ENCODE measurements around the gene ST6GAL2.

The ST6GAL2 gene

DNA sequence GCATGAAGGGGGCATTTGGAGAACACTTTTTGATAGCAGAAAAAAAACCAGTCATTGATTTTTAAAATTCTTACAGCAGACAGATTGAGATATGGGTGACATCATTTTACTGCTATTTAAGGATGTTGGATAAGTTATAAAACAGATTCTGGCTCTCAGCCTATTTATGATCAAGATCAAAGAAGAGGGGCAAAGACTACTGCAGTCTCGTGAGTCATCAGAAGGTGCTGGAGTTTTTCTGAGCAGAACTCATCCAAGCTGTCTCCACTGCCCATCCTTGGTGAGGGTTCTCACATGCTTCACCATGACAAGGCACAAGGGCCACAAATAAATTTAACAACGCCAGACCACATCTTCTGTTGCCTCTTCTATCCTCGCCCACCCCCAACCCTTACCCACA is 58.8 kb downstream of the ST6GAL2 start:
- no peak for DNase-seq (ENCODE audit: low read depth in 2 of 2)

DNA sequence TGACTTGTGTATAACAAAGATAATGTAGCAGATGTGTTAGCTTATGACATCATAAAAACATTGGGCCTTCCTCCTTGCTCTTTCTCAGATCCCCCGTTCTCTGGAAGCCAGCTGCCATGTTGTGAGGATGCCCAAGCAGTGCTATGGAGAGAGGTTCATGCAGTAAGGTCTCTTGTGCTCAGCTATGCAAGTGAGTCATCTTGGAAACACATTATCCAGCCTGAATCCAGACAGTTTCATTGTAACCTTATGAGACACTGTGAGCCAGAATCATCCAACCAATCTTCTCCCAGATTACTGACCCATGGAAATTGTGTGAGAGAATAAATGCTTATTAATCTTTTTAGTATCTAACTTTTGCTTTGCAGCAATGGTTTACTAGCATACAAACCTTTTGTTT is 60.8 kb downstream of the ST6GAL2 start:
- DNase-seq (ENCODE audit: low read depth in 2 of 2) = no peak

DNA sequence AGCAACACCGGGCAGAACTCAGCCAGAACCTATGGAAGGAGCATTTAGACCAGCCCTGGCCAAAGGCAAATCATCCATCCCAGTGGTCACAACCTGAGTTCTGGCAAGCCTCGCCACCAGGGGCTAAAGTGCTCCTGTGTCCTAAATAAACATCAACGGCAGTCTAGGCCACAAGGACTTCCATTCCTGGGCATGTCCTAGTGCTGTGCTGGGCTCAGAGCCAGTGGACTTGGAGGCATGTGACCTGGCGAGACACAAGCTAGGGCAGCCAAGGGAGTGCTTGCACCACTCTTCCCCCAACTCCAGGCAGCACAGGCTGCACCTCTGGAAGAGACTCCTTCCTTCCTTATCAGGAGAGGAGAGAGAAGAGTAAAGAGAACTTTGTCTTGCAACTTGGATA is 69.0 kb downstream of the ST6GAL2 start:
- DNase-seq (ENCODE audit: low read depth in 2 of 2) = no peak

DNA sequence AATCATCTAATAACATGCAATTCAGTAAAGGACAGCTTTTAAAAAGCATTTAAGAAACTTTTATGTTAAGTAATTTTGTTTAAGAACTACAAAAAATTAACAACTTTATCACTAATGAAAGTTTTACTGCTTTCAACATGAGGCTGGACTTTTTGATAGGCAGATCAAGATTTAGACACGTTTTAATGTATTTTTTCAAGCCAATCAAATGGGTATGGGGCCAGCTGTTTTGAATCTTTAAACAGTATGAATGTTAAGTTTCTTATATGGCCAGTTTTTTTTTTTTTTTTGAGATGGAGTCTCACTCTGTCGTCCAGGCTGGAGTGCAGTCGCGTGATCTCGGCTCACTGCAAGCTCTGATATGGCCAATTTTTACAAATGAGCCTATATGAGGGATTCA is 73.1 kb downstream of the ST6GAL2 start:
- DNase-seq (ENCODE audit: low read depth in 2 of 2) = no peak

DNA sequence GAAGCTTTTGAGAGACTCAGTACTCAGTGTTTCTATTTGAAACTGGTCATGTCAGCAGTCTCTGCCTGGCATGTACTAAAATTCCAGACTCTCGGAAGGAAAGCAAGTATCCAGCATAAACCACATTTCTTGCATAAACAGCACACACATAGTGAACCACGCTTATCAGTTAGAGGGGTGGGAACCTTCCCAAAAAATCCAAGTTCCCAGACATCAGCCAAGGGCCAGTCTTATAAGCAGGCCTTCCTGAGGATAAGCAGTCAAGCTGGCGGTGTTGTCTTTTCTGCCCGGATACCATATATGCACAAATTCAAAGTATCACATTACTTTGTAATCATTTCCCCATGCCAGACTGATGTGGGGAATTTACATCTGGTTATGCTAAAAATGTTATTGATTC is 73.6 kb downstream of the ST6GAL2 start:
- no peak for DNase-seq (ENCODE audit: low read depth in 2 of 2)

DNA sequence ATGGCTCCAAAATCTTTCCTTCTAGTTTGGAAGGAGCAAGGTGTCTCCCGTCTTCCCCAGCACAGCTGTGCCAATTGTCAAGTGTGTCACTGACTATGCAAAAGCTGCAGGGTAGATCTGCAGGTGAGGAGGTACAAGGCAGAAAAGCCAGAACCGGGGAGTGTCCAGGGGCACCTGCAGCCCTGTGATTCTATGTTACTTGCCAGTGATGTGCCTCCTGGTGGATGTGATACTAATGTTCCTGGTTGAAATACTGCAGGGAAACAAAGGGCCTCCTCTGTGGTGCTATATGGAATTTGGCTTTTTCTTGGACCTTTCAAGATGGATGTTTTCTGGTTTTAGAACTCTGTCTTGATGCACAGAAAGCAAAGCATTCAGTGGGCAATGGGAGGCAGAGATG is 80.3 kb downstream of the ST6GAL2 start:
- DNase-seq (ENCODE audit: low read depth in 2 of 2) = no peak

DNA sequence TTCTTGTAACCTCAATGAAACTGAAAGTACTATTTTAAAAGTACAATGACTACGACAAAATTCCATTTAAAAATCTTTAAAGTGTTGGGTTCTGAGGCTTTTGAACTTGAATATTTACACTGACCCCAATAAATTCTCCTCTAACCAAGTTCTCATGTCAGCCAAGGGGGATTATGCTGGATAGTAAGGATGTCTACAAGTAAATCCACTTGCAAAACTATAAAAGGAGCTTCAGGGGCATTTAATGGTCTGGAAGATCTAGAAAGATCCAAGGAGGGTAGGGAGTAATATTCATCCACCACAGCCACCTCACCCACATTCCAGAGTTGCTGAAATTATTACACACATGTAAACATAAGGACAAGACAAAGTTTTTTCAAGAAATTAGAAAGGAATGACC is 81.8 kb downstream of the ST6GAL2 start:
- no peak for DNase-seq (ENCODE audit: low read depth in 2 of 2)

DNA sequence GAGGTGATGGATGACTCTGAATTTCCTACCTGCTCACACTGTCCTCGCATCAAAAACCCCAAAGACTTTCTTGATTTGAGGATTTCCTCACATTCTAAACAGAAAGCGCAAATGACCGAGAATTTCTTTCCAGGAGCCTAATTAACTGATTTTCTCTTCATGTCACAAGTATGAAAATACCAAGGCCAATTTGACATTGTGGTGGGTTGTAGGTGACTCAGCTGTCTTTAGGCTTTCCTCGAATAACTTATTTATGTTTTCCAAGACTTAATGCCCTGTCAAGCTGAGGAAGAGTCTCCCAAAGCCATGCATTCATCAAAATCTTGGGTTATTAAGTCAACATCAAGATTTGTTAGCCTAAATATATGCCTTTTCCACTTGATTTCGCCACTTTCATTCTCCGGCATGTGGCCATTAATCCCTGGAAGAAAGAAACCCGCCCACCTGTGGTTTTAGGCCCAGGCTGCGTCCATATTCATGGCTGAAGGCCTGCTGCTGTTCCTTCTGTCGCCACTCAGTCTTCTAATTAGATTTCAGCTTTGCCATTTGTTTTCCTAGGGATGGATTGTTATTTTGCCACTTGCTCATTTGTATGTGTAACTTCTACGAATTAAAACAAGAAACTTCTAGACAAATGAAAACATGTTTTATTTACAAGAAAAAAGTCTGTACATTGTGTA is 84.9 kb downstream of the ST6GAL2 start:
- no peak for DNase-seq (ENCODE audit: low read depth in 2 of 2)

DNA sequence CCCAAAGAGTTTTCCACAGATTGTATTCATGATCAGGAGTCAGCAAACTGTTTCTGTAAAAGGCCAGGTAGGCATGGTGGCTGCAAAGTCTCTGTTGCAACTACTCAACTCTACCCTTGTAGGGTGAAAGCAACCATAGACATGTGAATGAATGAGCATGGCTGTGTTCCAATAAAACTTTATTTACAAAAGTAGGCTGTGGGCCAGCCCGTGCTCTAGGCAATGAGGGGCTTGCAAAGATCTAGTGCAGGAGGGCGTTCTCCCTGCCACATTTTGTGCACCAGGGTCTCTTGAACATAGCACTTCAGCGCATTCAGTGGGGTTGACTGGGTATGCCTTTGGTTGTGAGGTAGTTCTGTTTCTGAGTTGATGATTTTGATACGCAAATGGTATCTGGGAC is 85.8 kb downstream of the ST6GAL2 start:
- no peak for DNase-seq (ENCODE audit: low read depth in 2 of 2)

DNA sequence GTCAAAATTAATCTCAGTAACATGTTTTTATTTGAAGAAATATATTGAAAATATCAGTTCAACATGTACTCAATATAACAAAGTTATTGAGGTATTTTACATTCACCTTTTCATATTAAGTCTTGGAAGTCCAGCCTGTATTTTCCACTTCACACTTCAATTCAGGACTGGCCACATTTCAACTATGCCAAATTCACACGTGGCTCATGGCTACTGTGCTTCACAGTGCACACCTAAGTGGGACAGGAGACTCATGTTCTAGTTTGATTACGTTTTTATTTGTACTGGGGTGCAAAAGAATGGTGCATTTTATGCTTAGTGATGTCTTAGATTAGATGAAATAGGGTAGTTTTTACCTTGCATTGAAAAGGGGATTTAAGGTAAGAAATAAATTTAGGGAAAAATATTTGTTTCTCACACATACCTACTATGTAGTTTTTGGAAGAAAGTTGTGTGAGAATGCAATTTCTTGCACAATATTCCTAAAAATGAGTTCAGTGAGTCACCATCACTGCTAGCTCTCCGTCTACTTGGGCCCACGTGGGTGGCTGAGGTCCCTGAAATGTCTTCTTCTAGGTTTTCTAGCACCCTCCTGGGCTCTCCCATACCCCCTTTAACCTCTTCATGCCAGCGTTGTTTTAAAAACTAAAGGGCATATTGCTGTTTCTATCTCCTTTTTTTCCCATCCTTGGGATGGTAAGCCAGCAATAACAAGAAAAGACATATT is 87.0 kb downstream of the ST6GAL2 start:
- DNase-seq (ENCODE audit: low read depth in 2 of 2) = no peak

DNA sequence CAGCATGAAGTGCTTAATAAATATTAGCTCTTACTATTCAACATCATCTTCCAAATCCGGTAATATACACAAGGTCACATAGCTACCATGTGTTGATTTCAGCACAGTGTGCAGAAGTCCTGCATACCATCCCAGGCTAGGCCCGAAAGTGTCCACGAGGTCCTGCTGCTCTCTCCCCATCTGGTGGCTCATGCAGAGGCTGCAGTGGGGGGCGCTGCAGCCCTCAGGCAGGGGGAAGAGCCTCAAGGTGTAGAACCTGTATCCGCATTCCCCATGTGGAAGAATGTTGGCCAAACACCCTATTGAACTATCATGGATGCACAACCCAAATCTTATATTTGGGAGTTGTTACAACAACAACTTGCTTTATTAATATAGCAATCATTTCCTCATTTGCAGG is 88.5 kb downstream of the ST6GAL2 start:
- DNase-seq (ENCODE audit: low read depth in 2 of 2) = no peak

DNA sequence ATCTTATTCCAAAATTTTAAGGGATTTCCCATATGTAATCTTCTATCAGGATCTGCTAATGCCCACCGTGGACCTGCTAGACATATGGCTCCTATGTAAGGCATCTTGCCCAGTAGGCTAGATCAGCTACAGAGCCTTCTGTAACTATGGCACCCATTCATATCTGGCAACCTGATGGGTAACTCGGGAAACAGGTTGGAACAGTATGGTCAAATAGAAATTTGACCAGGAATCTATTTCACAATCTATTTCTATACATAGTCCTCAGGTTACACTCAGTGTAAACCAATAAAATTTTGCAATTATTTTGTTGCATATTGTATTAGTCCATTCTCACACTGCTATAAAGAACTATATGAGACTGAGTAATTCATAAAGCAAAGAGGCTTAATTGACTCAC is 93.3 kb downstream of the ST6GAL2 start:
- no peak for DNase-seq (ENCODE audit: low read depth in 2 of 2)

DNA sequence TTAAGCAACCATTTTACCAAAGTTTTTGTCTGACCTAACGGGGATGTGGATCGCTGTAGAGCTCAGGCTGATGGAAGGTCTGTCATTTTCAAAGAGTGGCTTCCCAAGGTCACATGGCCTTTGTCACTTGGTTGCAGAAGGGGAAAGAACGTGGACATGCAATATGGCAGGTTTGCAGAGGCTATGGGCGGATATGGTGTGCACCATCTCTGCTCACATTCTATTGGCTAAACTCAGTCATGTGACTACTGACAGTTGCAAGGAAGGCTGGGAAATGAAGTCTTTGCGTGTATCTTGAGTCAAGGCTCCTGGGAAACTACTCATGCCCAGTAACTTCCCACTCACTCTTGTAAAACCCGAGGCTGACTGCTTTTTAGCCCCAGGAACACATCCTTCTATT is 96.8 kb downstream of the ST6GAL2 start:
- no peak for DNase-seq (ENCODE audit: low read depth in 2 of 2)

DNA sequence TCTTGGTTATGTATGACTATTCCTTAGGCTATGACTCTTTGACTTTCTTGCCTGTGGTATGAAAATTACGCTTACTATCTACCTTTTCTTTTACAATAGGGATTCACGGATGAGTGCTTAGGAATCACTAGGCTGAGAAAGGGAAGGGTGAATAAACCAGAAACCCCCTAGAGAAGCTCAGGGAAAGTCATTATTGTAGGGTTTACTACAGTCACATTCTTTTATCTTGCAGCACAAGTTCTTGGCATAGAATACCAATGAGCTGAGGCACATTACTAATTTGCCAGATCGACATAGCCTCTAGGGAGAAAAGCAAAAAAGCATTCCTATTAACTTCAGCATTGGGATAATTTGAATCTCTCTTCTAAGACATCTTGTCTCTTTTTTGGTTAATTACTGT is 103.3 kb downstream of the ST6GAL2 start:
- no peak for DNase-seq (ENCODE audit: low read depth in 2 of 2)

DNA sequence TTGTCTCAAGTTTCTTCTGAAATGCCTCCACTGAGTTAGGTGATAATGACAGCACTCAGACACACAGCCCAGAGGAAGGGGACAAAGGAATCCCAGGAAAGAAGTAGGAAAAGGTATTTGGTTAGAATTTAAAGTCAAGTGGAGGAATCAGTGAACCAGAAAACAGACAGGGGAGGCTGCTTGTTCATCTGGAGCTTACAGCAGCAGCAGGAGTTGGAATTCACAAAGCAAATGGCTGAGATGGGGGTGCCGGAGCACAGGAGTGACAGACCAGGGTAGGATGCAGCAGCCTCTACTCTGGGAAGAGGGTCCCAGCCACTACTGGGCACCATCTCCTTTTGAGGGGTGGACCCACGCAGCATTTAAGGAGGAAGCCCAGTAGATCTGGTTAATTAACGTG is 104.8 kb downstream of the ST6GAL2 start:
- DNase-seq (ENCODE audit: low read depth in 2 of 2) = no peak

DNA sequence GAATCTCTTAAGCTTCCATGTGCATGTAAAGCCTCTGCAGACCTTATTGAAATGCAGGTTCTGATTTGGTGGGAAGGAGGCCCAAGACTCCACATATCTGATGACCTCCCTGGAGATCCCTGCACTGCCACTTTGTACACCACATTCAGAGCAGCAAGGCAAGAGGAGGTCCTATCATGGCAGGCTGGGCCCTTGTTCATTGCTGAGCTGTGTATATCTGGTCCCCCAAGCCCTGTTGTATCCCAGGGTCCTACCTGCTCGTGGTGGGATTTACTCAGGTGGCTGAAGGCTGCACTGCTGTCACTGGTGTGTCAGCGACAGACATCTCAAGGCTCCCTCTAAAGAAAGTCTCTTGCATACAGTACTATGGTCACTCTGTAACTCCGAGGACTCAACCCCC is 114.2 kb downstream of the ST6GAL2 start:
- no peak for DNase-seq (ENCODE audit: low read depth in 2 of 2)

DNA sequence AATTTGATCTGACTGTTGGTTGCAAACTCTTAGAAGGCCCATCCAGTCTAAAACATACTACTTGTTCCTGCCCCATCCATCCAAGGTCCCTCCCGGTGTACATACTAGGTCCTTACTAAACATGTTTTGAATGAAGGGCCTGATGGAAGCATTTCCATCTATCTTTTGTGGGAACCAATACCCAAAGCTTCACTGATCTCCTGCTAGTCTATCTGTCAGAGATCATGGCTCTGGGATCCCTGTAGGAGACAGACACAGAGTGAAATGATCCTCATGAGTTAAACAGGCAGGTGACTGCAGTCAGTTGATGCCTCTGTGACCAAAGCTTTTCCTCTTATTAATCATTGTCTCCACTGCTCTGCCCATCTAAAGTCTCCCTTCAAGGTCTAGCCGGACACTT is 115.0 kb downstream of the ST6GAL2 start:
- no peak for DNase-seq (ENCODE audit: low read depth in 2 of 2)

DNA sequence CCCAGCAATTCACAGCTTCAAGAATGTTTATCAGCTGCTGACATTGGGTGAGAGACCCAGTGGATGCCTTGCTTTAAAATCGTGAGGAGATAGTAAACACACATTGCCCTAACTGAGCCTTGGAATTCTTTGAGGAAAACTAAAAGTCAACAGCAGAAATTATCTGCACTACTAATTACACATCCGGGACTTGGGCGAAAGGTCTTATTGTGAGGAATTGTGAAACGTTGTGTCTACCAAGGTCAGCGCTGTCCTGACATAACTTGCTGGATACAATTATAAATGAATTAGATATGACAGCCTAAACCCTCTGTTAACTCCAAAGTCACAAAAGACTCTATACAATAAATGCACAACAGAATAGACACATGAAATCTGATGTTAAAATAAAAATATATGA is 121.4 kb downstream of the ST6GAL2 start:
- no peak for DNase-seq (ENCODE audit: low read depth in 2 of 2)

DNA sequence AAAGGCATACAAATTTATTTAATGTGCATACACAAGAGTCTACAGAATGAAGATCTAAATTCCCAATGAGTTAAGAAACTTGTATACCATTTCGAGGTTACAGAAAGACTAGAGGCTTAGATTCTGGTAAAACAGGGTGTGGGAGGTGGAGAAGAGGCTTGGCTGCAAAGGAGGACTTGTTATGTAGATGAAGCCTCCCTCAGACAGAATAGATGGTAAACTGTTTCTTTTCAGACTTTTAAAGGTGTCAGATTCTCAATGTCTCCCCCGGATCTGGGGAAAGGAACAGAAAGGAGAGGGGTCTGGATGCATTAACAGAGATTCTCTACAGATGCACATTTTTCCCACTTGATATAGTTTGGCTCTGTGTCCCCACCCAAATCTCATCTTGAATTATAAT is 126.0 kb downstream of the ST6GAL2 start:
- DNase-seq (ENCODE audit: low read depth in 2 of 2) = no peak

DNA sequence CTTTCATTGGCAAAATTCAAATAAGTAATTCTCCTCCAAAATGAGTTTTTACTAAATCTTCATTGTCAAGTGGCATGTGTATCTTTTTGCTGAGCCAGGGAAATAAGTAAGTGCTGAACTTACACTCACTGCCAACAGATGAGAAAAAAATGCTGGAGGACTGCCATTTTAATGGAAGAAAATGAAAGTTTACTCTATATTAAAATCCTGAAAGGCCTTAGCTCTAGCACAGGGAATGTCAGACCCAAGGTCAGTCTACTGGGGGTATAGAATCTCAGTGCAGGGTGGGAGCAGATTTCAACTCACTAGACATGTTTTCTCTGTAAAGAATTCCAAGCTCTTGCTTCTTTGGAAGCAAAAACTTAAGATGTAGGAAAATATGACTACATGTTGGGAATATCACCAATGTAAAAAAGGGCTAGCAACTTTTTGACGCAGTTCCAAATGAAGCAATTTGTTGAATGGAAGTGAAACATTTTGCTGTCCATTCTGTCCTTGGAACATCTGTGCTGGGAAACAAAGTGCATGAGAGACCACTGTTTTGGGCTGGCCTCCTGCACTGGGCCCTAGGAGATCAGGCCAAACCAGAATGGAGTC is 127.0 kb downstream of the ST6GAL2 start:
- no peak for DNase-seq (ENCODE audit: low read depth in 2 of 2)

Data from stimulated activated CD4-positive, alpha-beta T cell treated with anti-CD3 and anti-CD28 coated beads, Interleukin-15, amount 100 ng/mL, for 48 hours (primary cell).